Gastrocnemius medialis (tissue), 4 donors: ENCODE measurements around the gene BLMH. TPM values are rescaled to one million over a fixed set of nuclear protein-coding genes. Genes with fewer than 3 reads are reported as not detected.

Source experiments
- ATAC-seq, 2 donors: fragments of 150-250 bp; one replicate each; pipeline ENCODE4 v1.9.1; 2016
- DNase-seq, 2 donors: peaks; one replicate each; pipeline ENCODE4 v3.0.0-alpha.2; 2019
- H3K27ac ChIP-seq, 4 donors: fragments of 200-600 bp; sonication (generic); 1 replicate in 1 of 4; 2 replicates in 3 of 4; pipeline ENCODE4 v1.5.1; 2016 to 2018; ENCODE audit warnings: mild to moderate bottlenecking in 2 of 4, moderate library complexity in 1 of 4
- H3K27me3 ChIP-seq, 3 donors: fragments of 200-600 bp; sonication (generic) in 2 of 3; 1 replicate in 1 of 3; 2 replicates in 2 of 3; pipeline versions ENCODE4 v1.5.1 to v1.6.0; 2016 to 2019; ENCODE audit warnings: mild to moderate bottlenecking in 1 of 3, moderate library complexity in 1 of 3
- H3K36me3 ChIP-seq, 2 donors: fragments of 200-600 bp; sonication (generic) in 1 of 2; one replicate each; pipeline ENCODE4 v1.5.1; 2017 to 2018
- H3K4me1 ChIP-seq, 2 donors: fragments of 200-600 bp; sonication (generic) in 1 of 2; one replicate each; pipeline ENCODE4 v1.5.1; 2016 to 2017; ENCODE audit warnings: mild to moderate bottlenecking in 2 of 2
- H3K4me3 ChIP-seq, 4 donors: fragments of 200-600 bp; sonication (generic) in 3 of 4; 1 replicate in 1 of 4; 2 replicates in 3 of 4; pipeline ENCODE4 v1.5.1; 2016 to 2019; ENCODE audit warnings: mild to moderate bottlenecking in 2 of 4
- H3K9me3 ChIP-seq, 3 donors: fragments of 200-600 bp; sonication (generic) in 2 of 3; 1 replicate in 1 of 3; 2 replicates in 2 of 3; pipeline ENCODE4 v1.5.1; 2016 to 2019
- POLR2A ChIP-seq, 2 donors: fragments of 450-650 bp; IDR thresholded peaks; one replicate each; pipeline ENCODE4 v1.6.1; 2017; ENCODE audit warnings: antibody characterized with exemption in 2 of 2, mild to moderate bottlenecking in 2 of 2, moderate library complexity in 2 of 2
- in situ Hi-C, 4 donors: fragments of 200-750 bp; cut with MboI; loops; one replicate each; pipeline versions ENCODE4 v1.15.0 to v1.8.0; 2017; ENCODE audit warnings: low sequenced_read_pairs in 4 of 4
- intact Hi-C: fragments of 100-400 bp; cut with DNase I; formaldehyde crosslinking; loops from one replicate; pipeline ENCODE4 v1.15.1; 2023; ENCODE audit warnings: low total_unique reads
- total RNA-seq, 4 donors: library from RNA; depleted of rRNA; stranded (reverse); fragments of >200 nt; gene quantifications; one replicate each; pipeline versions ENCODE4 v1.1.0 to v1.2.3, GENCODE V29; 2016
- TF ChIP-seq, protein P1 (sequence below), 5 experiments: fragments of 450-650 bp in 3 of 5; fragments of 200-600 bp in 2 of 5; sonication (generic) in 2 of 5; IDR thresholded peaks in 4 of 5; conservative IDR thresholded peaks in 1 of 5; 1 replicate in 4 of 5; 2 replicates in 1 of 5; pipeline ENCODE4 v1.5.1; 2016 to 2019; ENCODE audit warnings: antibody characterized with exemption in 5 of 5, mild to moderate bottlenecking in 3 of 5, moderate library complexity in 3 of 5

The BLMH gene
- total RNA-seq, 4 donors from 2014 or later, result 7.4 to 17.7 (median 16.7) TPM

DNA sequence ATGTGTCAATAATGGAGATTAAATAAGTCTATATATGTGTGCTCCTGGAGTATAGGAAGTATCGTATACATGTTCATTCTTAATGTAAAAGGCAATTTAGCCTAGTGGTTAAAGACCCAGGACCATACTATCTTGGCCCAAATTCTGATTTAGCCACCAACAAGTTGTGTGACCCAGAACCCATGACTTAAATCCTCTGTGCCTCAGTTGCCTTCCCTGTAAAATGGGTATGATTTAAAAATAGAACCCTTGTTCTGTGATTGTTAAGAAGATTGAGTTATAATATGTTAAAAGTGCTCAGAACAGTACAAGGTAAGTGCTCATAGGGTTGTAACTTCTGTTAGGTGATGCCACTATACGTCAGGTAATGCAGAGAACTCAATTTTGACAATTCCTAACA is 18.8 kb upstream of the BLMH start:
- no peak for ATAC-seq
- in situ Hi-C loops, result no loop called here
- no peak for DNase-seq

DNA sequence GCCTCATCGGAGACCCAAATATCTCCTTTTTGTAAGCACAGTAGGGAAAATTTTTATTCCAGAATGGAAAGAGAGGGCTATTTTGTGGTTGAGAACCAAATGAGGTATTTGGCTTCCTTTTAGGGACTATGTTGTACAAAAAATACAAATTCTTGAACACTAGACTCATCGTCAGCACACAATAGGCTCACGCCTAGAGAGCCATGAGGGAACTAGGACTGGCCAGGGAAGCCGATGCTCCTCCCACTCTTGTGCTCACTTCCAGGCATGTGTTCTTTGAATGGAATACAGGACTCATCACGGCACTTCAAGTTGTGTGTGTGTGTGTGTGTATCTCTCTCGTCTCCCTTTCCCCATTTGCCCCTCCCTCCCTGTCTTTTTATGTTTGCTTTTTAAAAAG is 17.8 kb upstream of the BLMH start:
- ATAC-seq (no peak), DNase-seq (no peak)
- intact Hi-C loops, result no loop called here
- H3K4me1 ChIP-seq, result no peaks in the 10 kb centered on the region
- no peak for TF ChIP-seq POLR2A (IDR thresholded peaks at IDR 0.05)
- TF ChIP-seq, protein P1, sequence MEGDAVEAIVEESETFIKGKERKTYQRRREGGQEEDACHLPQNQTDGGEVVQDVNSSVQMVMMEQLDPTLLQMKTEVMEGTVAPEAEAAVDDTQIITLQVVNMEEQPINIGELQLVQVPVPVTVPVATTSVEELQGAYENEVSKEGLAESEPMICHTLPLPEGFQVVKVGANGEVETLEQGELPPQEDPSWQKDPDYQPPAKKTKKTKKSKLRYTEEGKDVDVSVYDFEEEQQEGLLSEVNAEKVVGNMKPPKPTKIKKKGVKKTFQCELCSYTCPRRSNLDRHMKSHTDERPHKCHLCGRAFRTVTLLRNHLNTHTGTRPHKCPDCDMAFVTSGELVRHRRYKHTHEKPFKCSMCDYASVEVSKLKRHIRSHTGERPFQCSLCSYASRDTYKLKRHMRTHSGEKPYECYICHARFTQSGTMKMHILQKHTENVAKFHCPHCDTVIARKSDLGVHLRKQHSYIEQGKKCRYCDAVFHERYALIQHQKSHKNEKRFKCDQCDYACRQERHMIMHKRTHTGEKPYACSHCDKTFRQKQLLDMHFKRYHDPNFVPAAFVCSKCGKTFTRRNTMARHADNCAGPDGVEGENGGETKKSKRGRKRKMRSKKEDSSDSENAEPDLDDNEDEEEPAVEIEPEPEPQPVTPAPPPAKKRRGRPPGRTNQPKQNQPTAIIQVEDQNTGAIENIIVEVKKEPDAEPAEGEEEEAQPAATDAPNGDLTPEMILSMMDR (IDR thresholded peaks at IDR 0.05 in 4 of 5, conservative IDR thresholded peaks at IDR 0.05 in 1 of 5), result no peak
- H3K27ac ChIP-seq, result no peak overlapping the region
- no peaks in the 10 kb centered on the region for H3K9me3 ChIP-seq
- no peaks in the 10 kb centered on the region for H3K36me3 ChIP-seq
- no peak overlapping the region for H3K4me3 ChIP-seq
- in situ Hi-C loops, result no loop called here
- H3K27me3 ChIP-seq, result no peaks in the 10 kb centered on the region

More for the DNA sequence above, 18.8 kb upstream of the BLMH start:
- intact Hi-C loops, result no loop called here
- no peak overlapping the region for H3K27ac ChIP-seq
- H3K4me3 ChIP-seq, result no peak overlapping the region
- no peaks in the 10 kb centered on the region for H3K4me1 ChIP-seq
- H3K9me3 ChIP-seq, result no peaks in the 10 kb centered on the region
- no peak for TF ChIP-seq POLR2A (IDR thresholded peaks at IDR 0.05)
- TF ChIP-seq, protein P1 (IDR thresholded peaks at IDR 0.05 in 4 of 5, conservative IDR thresholded peaks at IDR 0.05 in 1 of 5), result no peak
- H3K36me3 ChIP-seq, result no peaks in the 10 kb centered on the region
- H3K27me3 ChIP-seq, result peaks cover 0 to 5% (median 0%) of the 10 kb centered on the region in 3 donors

DNA sequence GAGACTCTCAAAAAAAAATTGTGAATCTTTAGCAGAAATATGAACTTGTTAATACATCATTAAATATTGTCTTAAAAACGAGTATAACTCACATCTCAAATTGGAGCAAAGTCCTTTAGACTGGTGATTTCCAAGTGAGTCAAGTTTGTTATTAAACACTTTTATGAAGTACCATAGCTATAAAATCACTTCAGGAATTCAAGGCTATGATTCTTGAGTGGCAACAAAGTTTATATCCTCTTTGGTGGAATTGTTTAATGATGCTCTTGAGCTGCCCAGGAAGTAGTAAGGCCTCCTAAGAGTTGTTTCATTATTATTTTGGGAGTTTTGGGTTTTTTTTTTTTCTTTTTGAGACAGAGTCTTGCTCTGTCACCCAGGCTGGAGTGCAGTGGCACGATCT is 16.7 kb upstream of the BLMH start:
- ATAC-seq, result no peak
- intact Hi-C loops, result no loop called here

DNA sequence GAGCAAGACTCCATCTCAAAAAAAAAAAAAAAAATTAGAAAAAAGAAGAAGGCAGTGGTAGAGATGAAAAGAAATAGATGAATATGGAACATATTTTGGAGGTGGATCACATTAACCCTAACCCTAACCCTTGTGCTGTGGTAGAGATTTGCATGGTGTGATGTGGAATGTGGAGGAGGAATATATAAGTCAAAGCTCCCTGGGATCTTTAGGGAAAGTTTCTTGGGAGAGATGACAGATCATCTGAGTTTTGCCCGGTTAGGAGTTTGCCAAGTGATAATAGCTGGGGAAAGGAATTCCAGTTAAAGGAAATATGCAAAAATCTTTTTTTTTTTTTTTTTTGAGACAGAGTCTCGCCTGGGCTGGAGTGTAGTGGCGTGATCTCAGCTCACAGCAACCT is 13.0 kb upstream of the BLMH start:
- H3K36me3 ChIP-seq, result no peaks in the 10 kb centered on the region
- H3K4me1 ChIP-seq, result no peaks in the 10 kb centered on the region
- no peak for ATAC-seq
- H3K27me3 ChIP-seq, result no peaks in the 10 kb centered on the region
- no peak for TF ChIP-seq POLR2A (IDR thresholded peaks at IDR 0.05)
- TF ChIP-seq, protein P1 (IDR thresholded peaks at IDR 0.05 in 4 of 5, conservative IDR thresholded peaks at IDR 0.05 in 1 of 5), result no peak
- DNase-seq, result no peak
- no peak overlapping the region for H3K27ac ChIP-seq
- in situ Hi-C loops (no loop called here), intact Hi-C loops (no loop called here)
- no peaks in the 10 kb centered on the region for H3K9me3 ChIP-seq
- H3K4me3 ChIP-seq, result no peak overlapping the region

More for the DNA sequence above, 16.7 kb upstream of the BLMH start:
- H3K4me3 ChIP-seq, result no peak overlapping the region
- in situ Hi-C loops, result no loop called here
- H3K4me1 ChIP-seq, result no peaks in the 10 kb centered on the region
- H3K27ac ChIP-seq, result no peak overlapping the region
- no peaks in the 10 kb centered on the region for H3K27me3 ChIP-seq
- TF ChIP-seq, protein P1 (IDR thresholded peaks at IDR 0.05 in 4 of 5, conservative IDR thresholded peaks at IDR 0.05 in 1 of 5), result no peak
- TF ChIP-seq POLR2A (IDR thresholded peaks at IDR 0.05), result no peak
- H3K9me3 ChIP-seq, result no peaks in the 10 kb centered on the region
- no peaks in the 10 kb centered on the region for H3K36me3 ChIP-seq
- no peak for DNase-seq

DNA sequence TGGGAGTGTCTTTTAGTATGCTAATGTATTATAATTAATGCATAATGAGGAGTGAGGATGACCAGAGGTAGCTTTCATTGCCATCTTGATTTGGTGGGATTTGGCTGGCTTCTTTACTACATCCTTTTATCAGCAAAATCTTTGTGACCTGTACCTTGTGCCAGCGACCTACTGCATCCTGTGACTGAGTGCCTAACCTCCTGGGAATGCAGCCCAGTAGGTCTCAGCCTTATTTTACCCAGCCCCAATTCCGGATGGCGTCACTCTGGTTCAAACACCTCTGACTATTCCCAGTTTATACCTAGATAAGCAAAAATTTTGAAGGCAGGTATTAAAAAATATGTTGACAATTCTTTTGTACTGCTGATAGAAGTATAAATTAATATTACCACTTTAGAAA is 10.5 kb upstream of the BLMH start:
- no peak overlapping the region for H3K27ac ChIP-seq
- no peak for TF ChIP-seq POLR2A (IDR thresholded peaks at IDR 0.05)
- TF ChIP-seq, protein P1 (IDR thresholded peaks at IDR 0.05 in 4 of 5, conservative IDR thresholded peaks at IDR 0.05 in 1 of 5), result no peak
- no peaks in the 10 kb centered on the region for H3K27me3 ChIP-seq
- H3K36me3 ChIP-seq, result no peaks in the 10 kb centered on the region
- DNase-seq, result no peak
- H3K9me3 ChIP-seq, result no peaks in the 10 kb centered on the region
- H3K4me3 ChIP-seq, result no peak overlapping the region
- ATAC-seq, result no peak
- intact Hi-C loops, result no loop called here
- in situ Hi-C loops, result no loop called here
- no peaks in the 10 kb centered on the region for H3K4me1 ChIP-seq
